Stimulated activated CD4-positive, alpha-beta T cell treated with anti-CD3 and anti-CD28 coated beads, Interleukin-15, amount 100 ng/mL, for 24 hours (primary cell): ENCODE data around the gene LRRC52.

Experiments
- DNase-seq: peaks from one replicate; pipeline ENCODE4 v3.0.0-alpha.2; 2020

Gene LRRC52

GRCh38 chr1:165543532-165544438 is at the start of gene LRRC52:
Gene LRRC52, plus strand, starts transcription at chr1:165544000. Its CDS starts 297 bp downstream, at chr1:165544297.
- no peak for DNase-seq

- DNase-seq = no peak
These were observed 48.6 kb upstream of the LRRC52 start for GRCh38 chr1:165494949-165495857.

GRCh38 chr1:165495858-165496205 is 48.0 kb upstream of the LRRC52 start:
- no peak for DNase-seq

- no peak for DNase-seq
These were observed 47.3 kb upstream of the LRRC52 start for GRCh38 chr1:165496501-165496900.

- no peak for DNase-seq
These were observed 46.5 kb upstream of the LRRC52 start for GRCh38 chr1:165497069-165498013.

GRCh38 chr1:165501330-165501969 is 42.4 kb upstream of the LRRC52 start:
- no peak for DNase-seq

- DNase-seq = no peak
These were observed 41.8 kb upstream of the LRRC52 start for GRCh38 chr1:165501970-165502348.

GRCh38 chr1:165507570-165507969 is 36.2 kb upstream of the LRRC52 start:
- no peak for DNase-seq

- no peak for DNase-seq
These were observed 35.5 kb upstream of the LRRC52 start for GRCh38 chr1:165508291-165508690.

GRCh38 chr1:165512816-165513215 is 31.0 kb upstream of the LRRC52 start:
- no peak for DNase-seq

GRCh38 chr1:165516469-165516868 is 27.3 kb upstream of the LRRC52 start:
- DNase-seq = no peak

- DNase-seq = no peak
These were observed 23.2 kb upstream of the LRRC52 start for GRCh38 chr1:165520646-165521045.

- DNase-seq = no peak
These were observed 19.0 kb upstream of the LRRC52 start for GRCh38 chr1:165524639-165525285.

GRCh38 chr1:165525708-165526107 is 18.1 kb upstream of the LRRC52 start:
- DNase-seq = no peak

GRCh38 chr1:165527251-165528007 is 16.4 kb upstream of the LRRC52 start:
- DNase-seq = no peak

- DNase-seq = no peak
These were observed 12.8 kb upstream of the LRRC52 start for GRCh38 chr1:165531021-165531420.

- no peak for DNase-seq
These were observed 11.7 kb upstream of the LRRC52 start for GRCh38 chr1:165532053-165532452.

GRCh38 chr1:165533254-165533653 is 10.5 kb upstream of the LRRC52 start:
- no peak for DNase-seq

- DNase-seq = no peak
These were observed 7.8 kb upstream of the LRRC52 start for GRCh38 chr1:165536016-165536415.

GRCh38 chr1:165537356-165538109 is 6.3 kb upstream of the LRRC52 start:
- no peak for DNase-seq
